GM21447 (cell line): ENCODE results near the gene EYS.
"Not testable (repeated sequence)": the region's sequence is repeated elsewhere in the genome, so short reads cannot be mapped to it uniquely, and the experiment has no call there.

Experiments used
- ATAC-seq: cut with Tn5 transposase; IDR thresholded peaks from one replicate; pipeline ENCODE4 v1.9.1; 2021; ENCODE audit not compliant: unreplicated experiment

EYS gene

DNA sequence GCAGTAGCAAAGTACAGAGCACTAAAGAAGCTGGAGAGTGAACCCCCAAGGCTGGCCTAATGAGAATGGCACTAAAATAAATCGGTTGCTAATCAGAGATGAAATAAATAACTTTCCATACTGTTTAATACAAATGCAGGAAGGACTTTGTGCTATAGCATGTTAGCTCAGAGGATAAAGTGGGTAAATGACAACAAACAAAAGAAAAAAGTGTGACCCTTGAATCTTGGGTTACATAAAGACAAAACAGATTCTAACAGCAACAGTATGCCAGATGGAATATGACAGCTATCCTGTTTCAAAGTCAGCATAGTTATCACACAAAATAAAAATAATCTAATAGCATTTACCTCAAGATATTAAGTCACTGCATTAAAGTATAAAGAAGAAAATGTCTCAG is 1448.7 kb downstream of the EYS start:
- no peak for ATAC-seq

DNA sequence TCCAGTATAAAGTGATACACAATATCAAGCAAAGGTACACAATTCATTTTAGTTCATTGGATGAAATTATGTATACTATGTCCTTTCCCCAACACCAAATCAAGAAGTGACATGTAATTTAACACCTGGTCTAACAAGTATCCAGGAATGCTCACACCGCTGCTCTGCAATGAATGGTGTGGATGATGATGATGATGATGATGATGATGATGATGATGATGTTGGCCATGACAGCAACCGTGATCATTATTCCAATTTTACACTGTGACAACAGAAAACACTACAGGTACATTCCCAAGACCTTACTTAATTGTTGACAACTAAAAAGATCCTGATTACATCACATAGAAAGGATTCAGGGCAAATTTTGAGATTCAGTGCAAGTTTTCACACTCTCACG is 1449.4 kb downstream of the EYS start:
- no peak for ATAC-seq

DNA sequence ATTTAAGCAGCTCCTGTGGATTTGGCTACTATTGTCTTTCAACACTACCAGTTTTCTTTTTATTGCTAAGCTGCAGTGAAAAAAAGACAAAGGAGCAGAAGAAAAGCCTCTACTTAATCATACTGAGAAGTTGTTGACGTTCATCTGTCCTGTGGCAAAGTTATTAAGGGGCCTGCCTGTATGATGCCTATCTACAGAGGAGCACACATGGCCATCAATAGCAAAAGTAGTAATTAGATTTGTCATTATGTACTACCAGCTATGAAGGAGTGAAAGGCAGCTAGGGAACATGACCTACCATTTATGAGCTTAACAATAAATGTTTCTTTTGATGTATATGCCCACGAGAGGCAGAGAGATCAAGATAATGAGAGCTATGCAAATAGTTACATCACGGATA is 1450.5 kb downstream of the EYS start:
- no peak for ATAC-seq

DNA sequence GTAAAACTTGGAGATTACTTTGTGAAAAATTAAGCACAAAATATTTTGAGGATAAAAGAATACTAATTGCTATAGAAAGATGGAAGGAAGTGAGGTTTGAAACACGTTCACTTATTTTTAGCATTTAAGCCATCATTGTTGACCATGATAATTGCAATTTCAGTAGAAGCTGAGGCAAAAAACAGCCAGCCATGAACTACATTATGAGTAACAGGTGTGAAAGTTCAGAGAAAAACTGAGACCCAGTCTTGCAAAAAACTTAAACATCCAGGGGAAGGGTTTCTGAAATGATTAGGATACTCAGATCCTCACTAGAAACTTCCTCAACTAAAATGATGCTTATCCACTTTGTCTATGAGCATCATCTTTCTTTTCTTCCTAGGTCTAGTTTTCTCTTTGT is 1452.0 kb downstream of the EYS start:
- ATAC-seq = no peak

DNA sequence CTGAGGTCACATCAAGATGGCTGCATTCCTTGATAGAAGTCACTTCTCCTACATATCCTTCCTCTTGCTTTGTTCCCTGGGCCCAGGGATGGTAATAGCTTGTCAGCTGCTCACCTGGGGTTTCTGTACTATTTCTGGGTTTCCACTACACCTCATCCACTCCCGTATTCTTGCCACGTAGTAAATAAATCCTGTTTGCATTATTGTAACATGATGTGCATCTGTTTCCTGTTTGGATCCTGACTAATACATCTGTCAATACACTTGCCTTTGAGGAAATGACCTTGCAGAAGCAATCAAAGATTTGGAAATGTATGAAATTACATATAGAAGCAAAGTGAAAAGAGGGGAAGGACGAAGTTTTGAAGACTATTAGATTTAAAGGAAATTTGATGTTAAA is 1452.5 kb downstream of the EYS start:
- no peak for ATAC-seq

DNA sequence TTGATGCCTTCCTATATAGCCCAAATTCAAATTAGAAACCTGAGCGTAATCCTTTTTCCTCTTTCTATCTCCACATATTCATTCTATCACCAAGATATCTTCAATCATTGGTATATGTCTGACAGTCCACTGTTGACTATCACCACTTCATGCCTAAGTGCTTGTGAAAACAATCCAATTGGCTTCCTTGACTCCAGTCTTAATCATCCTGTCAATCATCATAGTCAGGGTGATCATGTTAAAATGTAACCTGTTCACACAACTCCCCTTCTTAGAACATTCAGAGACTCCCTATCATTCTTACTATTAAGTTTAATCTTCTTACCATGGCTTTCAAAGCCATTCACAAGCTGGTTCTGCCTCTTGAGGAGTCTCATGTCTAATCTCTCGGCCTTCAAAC is 1454.8 kb downstream of the EYS start:
- ATAC-seq = no peak

DNA sequence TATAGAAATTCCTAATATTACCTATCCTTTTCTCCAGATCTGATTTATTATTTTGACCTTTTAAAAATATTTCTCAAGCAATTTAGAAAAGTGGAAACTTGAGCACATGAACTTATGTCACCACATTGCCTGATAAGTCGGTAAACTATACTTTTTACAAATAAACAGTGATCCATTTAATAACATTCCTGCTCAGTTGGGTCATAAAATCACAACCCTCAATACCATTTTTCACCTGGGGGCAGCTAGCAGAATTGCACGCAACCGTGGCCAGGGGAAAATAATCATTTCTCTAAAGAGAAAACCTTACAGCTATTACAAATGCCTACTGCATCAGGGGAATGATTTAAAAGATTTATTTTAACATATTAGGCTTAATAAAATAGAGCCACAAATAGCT is 1456.9 kb downstream of the EYS start:
- ATAC-seq = no peak

DNA sequence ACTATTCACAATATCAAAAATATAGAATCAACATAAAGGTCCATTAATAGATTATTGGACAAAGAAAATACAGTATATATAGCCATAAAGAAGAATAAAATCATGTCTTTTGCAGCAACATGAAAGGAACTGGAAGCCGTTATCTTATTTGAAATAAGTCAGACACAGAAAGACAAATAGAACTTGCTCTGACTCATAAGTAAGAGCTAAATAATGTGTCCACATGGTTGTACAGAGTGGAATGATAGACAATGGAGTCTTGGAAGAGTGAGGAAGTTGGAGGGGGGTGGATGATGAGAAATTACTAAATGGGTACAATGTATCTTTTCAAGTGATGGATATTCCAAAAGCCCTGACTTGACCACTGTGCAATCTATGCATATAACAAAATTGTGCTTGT is 1457.9 kb downstream of the EYS start:
- ATAC-seq = no peak

DNA sequence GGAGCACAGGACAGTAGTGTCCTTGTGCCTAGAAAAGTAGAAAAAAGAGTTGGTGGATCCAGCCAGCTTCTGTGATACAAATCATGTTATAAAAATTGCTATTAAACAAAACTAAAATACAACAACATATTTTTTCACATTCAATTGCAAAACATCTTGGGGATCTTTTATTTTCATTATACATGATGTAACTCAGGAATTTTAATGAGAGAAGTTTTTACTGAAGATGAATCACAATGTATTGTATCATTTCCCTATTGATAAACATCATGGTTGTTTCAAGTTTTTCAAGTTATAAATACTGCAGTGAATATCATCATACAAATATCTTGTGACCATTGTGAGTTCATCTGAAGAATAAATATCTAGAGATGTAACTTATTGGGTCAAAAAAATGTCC is 1463.4 kb downstream of the EYS start:
- ATAC-seq = no peak

DNA sequence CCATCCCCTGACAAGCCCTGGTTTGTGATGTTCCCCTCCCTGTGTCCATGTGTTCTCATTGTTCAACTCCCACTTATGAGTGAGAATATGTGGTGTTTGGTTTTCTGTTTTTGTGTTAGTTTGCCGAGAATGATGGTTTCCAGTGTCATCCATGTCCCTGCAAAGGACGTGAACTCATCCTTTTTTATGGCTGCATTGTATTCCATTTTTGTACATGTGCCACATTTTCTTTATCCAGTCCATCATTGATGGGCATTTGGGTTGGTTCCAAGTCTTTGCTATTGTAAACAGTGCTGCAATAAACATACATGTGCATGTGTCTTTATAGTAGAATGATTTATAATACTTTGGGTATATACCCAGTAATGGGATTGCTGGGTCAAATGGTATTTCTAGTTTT is 1468.1 kb downstream of the EYS start:
- ATAC-seq = not testable (repeated sequence)

DNA sequence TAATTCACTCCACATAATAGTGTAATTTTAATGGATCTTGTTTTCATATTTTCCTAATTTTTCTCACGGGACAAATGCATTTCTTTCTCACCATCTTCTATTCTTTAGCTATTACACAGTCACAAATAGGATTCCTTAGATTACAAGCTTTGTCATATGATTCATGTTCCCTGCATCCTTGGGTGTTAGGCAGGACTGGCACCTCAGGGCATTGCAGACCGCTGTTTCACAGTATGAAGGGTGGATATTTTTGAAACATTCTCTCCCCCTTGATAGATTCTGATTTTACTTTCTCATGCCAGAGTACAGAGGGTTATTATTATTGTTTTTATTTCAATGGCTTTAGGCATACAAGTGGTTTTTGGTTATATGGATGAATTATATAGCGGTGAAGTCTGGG is 1469.0 kb downstream of the EYS start:
- ATAC-seq = no peak

DNA sequence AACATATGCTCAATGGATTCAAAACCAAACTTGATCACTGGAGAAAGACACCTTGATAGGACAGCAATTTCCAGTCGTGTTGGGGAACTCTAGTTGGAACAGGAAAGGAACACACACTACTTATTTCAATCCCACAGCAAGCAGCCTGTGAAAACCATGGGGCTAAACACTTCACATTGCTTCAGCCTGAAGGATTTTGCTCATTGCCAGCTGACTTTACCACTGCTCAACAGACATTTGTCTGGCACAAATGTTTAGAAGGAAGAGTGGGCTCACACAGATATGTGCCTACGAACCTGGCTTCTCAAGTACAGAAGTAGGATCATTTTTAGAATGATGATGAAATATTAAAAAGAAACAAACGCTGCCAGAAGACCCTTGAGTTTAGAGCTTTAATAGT is 1473.3 kb downstream of the EYS start:
- ATAC-seq = no peak

DNA sequence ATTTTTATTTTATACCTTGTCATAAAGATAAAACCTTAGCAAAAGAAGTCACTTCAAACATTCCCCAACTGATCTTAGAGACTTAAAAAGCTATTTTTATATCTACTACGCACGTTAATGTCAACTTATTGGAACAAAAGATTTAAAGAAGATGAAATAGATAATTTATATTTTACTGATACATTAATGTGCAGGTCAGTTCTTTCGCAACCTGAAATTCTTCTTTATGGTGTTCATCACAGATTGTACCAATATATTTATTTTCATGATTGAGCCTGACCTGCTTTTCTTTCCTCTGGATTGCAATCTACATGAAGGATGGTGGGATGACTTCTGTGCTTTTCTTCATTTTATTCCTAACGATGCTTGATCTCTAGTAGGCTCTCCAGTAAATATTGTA is 1475.1 kb downstream of the EYS start:
- no peak for ATAC-seq

DNA sequence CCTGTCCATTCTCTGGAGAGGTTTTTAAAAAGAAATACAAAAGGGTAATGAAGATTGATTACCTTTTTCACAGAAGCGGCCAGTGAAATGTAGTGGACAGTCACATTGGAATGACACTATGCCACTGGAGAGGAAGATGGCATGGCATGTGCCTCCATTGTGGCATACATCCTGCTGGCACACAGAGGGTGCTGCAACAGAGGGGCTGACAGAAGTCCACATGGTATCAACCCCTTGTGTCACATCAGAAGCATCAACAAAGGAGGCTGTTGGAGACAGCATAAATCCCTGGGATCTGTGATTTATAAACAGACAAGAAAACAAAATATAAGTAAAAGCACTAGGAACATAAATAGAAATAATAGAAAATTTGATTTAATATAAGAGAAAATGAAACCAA is 1476.5 kb downstream of the EYS start:
- ATAC-seq = no peak

DNA sequence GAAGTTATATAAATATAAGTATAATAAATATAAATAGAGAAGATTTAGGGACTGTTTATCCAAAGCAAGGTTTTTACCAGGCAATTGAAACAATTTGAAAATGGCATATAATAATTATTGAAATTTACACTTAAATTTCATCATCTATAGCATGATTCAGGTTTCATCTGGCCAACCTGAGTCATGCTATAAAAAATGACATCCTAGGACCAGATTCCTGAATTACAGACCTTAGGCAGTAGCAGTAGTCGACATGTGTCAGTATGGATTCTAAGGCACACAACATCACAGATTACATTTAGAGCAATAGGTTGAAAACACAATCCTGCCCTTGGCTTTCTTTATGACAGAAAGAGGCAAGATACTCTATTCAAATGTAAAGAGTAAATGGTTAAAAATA is 1479.2 kb downstream of the EYS start:
- no peak for ATAC-seq

DNA sequence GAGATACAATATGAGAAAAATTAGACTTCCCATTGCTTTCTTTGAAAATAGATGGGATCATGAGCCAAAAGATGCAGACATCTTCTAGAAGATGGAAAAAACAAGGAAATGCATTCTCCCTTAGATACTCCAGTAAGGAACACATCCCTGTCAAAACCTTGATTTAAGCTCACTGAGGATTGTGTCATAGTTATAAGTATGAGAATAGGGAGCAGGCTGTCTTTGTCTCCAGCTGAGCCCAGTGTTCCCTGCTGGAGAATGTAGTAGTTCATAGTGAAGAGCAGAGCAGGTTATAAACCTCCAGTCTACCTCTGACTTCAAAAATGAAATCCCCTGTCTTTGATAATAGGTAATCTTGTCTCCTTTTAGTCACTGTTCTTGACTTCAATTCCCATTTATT is 1481.5 kb downstream of the EYS start:
- ATAC-seq = no peak

DNA sequence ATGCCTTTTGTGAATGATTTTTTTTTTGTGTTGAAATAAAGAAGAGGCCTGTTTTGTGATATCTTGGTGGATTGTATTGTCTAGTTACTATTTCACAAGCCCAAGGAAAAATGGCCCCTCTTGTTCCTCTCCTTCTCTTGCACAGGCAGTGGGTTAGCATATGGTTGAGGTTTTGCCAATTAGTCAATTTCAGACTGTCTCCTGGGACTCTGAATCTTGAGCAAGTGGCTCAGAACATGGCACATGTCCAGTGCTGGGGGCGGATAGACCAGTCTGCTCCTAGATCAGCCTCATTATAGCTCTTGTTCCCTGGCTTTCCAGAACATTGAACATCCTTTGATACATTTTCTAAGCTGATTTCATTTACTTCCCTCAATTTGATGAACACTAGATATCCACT is 1482.2 kb downstream of the EYS start:
- no peak for ATAC-seq

DNA sequence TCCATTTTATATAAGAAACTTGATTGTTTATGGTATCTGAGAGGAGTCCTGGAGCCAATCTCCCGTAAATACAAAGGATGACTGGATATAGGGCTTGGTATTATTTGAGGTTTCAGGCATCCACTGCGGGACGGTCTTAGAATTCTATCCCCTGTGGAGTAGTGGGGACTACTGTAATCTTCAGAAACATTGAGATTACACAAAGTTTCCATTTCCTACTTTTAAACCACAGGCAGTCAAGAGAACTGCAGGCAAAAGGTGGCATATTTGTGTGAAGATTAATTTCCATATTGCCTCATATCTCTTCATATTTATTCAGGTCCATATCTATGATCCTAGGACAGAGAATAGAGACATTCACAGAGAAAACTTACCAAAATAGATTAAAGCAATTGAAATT is 1485.2 kb downstream of the EYS start:
- no peak for ATAC-seq

DNA sequence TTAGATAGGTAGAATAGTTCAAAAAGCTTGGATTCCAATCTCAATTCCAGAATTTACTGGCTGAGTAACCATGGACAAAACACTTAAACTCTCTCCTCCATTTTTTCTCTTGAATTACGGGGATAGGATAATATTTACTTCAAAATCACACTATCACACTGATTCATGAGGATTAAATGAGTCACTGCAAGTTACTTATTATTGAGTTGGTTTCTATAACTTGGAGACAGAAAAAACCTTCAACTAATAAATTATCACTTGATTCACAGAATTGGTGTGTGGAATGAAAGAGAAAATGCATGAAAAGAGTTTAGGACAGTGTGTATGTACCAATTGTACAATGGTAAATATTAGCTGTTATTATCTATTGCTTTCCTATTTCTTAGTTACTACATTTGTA is 1486.2 kb downstream of the EYS start:
- ATAC-seq = no peak

DNA sequence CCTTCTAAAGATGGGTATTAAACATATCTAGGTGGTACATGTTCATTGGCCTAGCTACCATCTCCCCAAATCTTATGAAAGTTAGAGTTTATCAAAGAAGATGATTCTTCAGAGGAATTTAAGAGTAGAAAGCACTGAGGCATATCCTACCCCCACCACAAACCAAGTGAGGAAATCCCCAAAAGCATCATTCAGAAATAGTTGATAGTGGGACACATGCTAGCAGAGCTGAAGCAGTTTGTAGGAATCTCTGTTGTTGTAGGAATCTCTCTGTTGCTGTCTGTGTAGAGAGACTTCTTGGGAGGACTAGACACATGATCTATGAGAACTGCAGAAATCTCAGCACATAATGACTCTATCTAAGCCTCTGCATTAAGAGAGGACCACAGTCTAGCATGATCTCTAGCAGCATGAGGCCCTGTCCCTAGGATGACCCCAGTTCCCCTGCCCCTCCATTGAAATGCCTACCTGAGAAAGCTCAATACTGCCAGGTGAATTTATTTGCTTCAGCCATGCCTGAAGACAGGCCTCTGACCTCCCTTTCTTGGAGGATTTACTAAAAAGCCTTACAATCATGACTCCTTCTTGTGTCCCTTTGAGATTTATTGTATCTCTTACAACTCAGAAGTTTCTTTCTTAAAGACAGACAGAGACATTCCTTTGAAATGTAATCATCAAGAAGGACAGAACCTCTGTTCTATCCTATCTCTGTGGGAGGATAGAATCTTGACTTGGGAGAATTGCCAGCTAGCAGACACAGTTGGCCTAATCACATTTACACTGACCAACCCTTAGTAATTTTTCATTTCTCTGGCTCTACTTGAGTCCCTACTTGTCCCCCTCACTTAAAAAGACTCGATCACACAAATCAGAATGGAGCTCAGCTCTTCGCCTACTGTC is 1489.1 kb downstream of the EYS start:
- ATAC-seq = no peak

DNA sequence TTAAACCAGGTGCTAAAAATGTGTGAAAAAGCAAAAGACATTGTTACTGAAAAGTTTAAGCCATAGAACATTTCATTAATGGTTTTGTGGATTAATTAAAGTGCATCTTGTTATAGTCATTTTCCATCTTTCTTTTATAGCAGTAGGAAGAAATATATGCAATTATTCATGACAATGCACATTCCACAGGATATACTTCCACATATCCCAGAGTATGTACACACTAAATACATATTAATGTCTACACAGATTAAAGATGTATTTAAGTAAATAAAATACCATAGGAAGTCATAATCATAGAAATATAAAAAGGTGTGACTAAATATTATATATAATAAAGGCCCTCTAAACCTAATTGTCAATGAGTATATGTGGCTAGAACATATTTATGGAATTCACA is 1492.7 kb downstream of the EYS start:
- no peak for ATAC-seq

DNA sequence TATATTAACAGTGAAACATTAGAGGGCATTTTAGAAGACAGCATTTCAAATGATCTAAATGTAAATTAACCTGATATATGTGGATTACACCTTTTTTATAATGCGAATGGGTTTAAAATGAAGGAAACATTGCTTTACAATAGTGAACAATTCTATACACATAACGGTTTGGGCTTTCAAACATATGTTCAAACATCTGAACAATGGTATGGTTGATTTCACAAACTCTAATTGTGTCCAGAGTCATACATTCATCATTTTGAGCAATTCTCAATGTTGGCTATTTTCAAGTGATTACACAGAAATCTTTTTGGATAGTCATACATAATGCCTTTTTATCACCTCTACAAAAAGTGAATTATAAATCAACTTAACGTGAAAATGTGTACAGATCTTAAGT is 1493.3 kb downstream of the EYS start:
- ATAC-seq = no peak

DNA sequence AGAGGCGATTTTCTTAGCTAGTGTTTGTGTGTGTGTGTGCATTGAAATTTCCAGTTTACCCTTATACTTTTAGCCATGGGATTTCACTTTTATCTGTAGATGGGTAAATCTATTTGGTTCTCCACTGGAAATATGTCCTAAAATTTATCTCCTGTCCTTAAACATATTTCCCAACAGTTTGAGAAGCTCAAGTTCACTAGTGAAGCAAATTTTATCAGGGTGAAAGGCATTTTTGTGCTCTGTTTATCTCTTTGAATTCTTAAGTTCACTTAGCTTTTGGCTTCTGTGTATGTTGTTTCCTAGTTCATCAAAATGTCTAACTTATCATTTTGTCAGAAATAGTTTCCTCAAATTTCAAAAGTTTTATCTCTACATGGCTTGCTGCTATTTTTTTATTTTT is 1509.8 kb downstream of the EYS start:
- no peak for ATAC-seq
